IPS-18c (cell line): Measurements from ENCODE around the gene TJP2.

ENCODE experiments used
- H3K4me3 ChIP-seq: 2 replicates; pipeline ENCODE4 v1.7.0; 2013; ENCODE audit warnings: low read depth, mild to moderate bottlenecking, low read length, moderate library complexity; ENCODE audit not compliant: insufficient read depth
- H3K9me3 ChIP-seq: one replicate; pipeline ENCODE4 v1.6.1; 2013; ENCODE audit warnings: mild to moderate bottlenecking, low read length, moderate library complexity; ENCODE audit not compliant: control insufficient read depth, insufficient read depth

TJP2 gene

GRCh38 chr9:69323861-69324260, 149.8 kb downstream of the TJP2 start:
- peaks cover 2% of the 10 kb centered on the region for H3K9me3 ChIP-seq
- no peak overlapping the region for H3K4me3 ChIP-seq
